Activated CD4-positive, alpha-beta T cell treated with anti-CD3 and anti-CD28 coated beads, Interleukin-2, amount 10 ng/mL, durations not matched to agents 7 days and 5 days (primary cell): ENCODE results near the gene UBN1. TPM values are rescaled to one million over a fixed set of nuclear protein-coding genes. Genes with fewer than 3 reads are reported as not detected.

Source experiments
- CTCF ChIA-PET: fragments of 350-600 bp; sonication (Branson Sonifier 250); formaldehyde crosslinking; loops from one replicate; lab custom pipeline; 2021; ENCODE audit warnings: antibody characterized with exemption; lab: Charles Lee
- POLR2A ChIA-PET: fragments of 350-600 bp; sonication (Branson Sonifier 250); formaldehyde crosslinking; loops from one replicate; lab custom pipeline; 2021; ENCODE audit warnings: antibody characterized with exemption; lab: Charles Lee
- DNase-seq: peaks from one replicate; pipeline ENCODE4 v3.0.0-alpha.2; 2020
- H3K27ac Mint-ChIP-seq: one replicate; pipeline ENCODE4 v1.8.0; 2021; ENCODE audit warnings: mild to moderate bottlenecking, moderate library complexity, mixed read lengths
- H3K27me3 Mint-ChIP-seq: one replicate; pipeline ENCODE4 v1.8.0; 2021; ENCODE audit warnings: mixed read lengths
- H3K36me3 Mint-ChIP-seq: one replicate; pipeline ENCODE4 v1.8.0; 2021; ENCODE audit warnings: low read depth, mixed read lengths
- H3K4me1 Mint-ChIP-seq: one replicate; pipeline ENCODE4 v1.8.0; 2021; ENCODE audit warnings: mixed read lengths
- H3K4me3 Mint-ChIP-seq: one replicate; pipeline ENCODE4 v1.8.0; 2021; ENCODE audit warnings: mild to moderate bottlenecking, moderate library complexity, mixed read lengths
- H3K9me3 Mint-ChIP-seq: one replicate; pipeline ENCODE4 v1.8.0; 2021; ENCODE audit warnings: mixed read lengths
- total RNA-seq, 2 experiments: library from RNA; stranded (reverse); gene quantifications; one replicate each; pipeline ENCODE4 v1.2.3, GENCODE V29; 2021

The UBN1 gene
- total RNA-seq, 2 experiments from 2014 or later = 38.2 to 38.3 TPM

GRCh38 chr16:4805231-4805630, 42.0 kb upstream of the UBN1 start:
- CTCF ChIA-PET = no interaction called here

GRCh38 chr16:4806280-4806679, 41.0 kb upstream of the UBN1 start:
- Mint-ChIP-seq H3K4me3 (no peak overlapping the region), H3K27me3 (no peaks in the 10 kb centered on the region), H3K9me3 (no peaks in the 10 kb centered on the region), H3K36me3 (peaks cover 22% of the 10 kb centered on the region), H3K27ac (no peak overlapping the region), H3K4me1 (peaks cover 15% of the 10 kb centered on the region)
- DNase-seq = no peak
- ChIA-PET CTCF (interaction anchor here (0.6 kb wide), 2 partner anchors 122 to 139 kb away, joined by 3 to 4 read pairs; no protein-coding TSS in a partner anchor), POLR2A (no interaction called here)

More at GRCh38 chr16:4805231-4805630, 42.0 kb upstream of the UBN1 start:
- no peak for DNase-seq
- no peaks in the 10 kb centered on the region for H3K27me3 Mint-ChIP-seq
- H3K4me3 Mint-ChIP-seq = no peak overlapping the region
- POLR2A ChIA-PET = no interaction called here
- H3K27ac Mint-ChIP-seq = no peak overlapping the region
- peaks cover 19% of the 10 kb centered on the region for H3K36me3 Mint-ChIP-seq
- H3K4me1 Mint-ChIP-seq = peaks cover 23% of the 10 kb centered on the region
- no peaks in the 10 kb centered on the region for H3K9me3 Mint-ChIP-seq

GRCh38 chr16:4811242-4811641, 36.0 kb upstream of the UBN1 start:
- CTCF ChIA-PET = interaction anchor here (0.6 to 1.5 kb wide), 2 partner anchors 9 to 67 kb away, joined by 3 read pairs; partner anchors contain the start of gene ROGDI

GRCh38 chr16:4811773-4812172, 35.5 kb upstream of the UBN1 start:
- Mint-ChIP-seq H3K4me3 (no peak overlapping the region), H3K27me3 (no peaks in the 10 kb centered on the region), H3K27ac (no peak overlapping the region), H3K4me1 (peaks cover 2% of the 10 kb centered on the region), H3K9me3 (no peaks in the 10 kb centered on the region), H3K36me3 (peaks cover 44% of the 10 kb centered on the region)
- DNase-seq = no peak
- CTCF ChIA-PET = interaction anchor here (0.6 to 1.5 kb wide), 2 partner anchors 9 to 66 kb away, joined by 3 read pairs; partner anchors contain the start of gene ROGDI
- POLR2A ChIA-PET = interaction anchor here (0.6 kb wide), 1 partner anchor 13 kb away, joined by 3 read pairs; no protein-coding TSS in a partner anchor

More at GRCh38 chr16:4811242-4811641, 36.0 kb upstream of the UBN1 start:
- H3K36me3 Mint-ChIP-seq = peaks cover 42% of the 10 kb centered on the region
- H3K4me1 Mint-ChIP-seq = peaks cover 2% of the 10 kb centered on the region
- POLR2A ChIA-PET = no interaction called here
- H3K9me3 Mint-ChIP-seq = no peaks in the 10 kb centered on the region
- H3K27ac Mint-ChIP-seq = no peak overlapping the region
- no peaks in the 10 kb centered on the region for H3K27me3 Mint-ChIP-seq
- no peak for DNase-seq
- no peak overlapping the region for H3K4me3 Mint-ChIP-seq

- H3K36me3 Mint-ChIP-seq = peaks cover 47% of the 10 kb centered on the region
- H3K4me1 Mint-ChIP-seq = peaks cover 2% of the 10 kb centered on the region
- CTCF ChIA-PET = interaction anchor here (0.6 to 0.9 kb wide), 2 partner anchors 163 to 172 kb away, joined by 3 read pairs; no protein-coding TSS in a partner anchor
- no peak overlapping the region for H3K4me3 Mint-ChIP-seq
- POLR2A ChIA-PET = no interaction called here
- DNase-seq = no peak
- H3K27ac Mint-ChIP-seq = no peak overlapping the region
- H3K27me3 Mint-ChIP-seq = no peaks in the 10 kb centered on the region
- no peaks in the 10 kb centered on the region for H3K9me3 Mint-ChIP-seq
Measured at GRCh38 chr16:4813251-4814003, 33.9 kb upstream of the UBN1 start.

- ChIA-PET CTCF (interaction anchor here (0.6 to 0.9 kb wide), 2 partner anchors 163 to 173 kb away, joined by 3 read pairs; no protein-coding TSS in a partner anchor), POLR2A (no interaction called here)
- Mint-ChIP-seq H3K4me1 (peaks cover 2% of the 10 kb centered on the region), H3K4me3 (no peak overlapping the region), H3K27ac (no peak overlapping the region), H3K36me3 (peaks cover 48% of the 10 kb centered on the region), H3K27me3 (no peaks in the 10 kb centered on the region), H3K9me3 (no peaks in the 10 kb centered on the region)
- DNase-seq = no peak
Measured at GRCh38 chr16:4814046-4814445, 33.2 kb upstream of the UBN1 start.

- Mint-ChIP-seq H3K27me3 (no peaks in the 10 kb centered on the region), H3K27ac (no peak overlapping the region), H3K36me3 (peaks cover 48% of the 10 kb centered on the region), H3K4me1 (peaks cover 2% of the 10 kb centered on the region), H3K9me3 (no peaks in the 10 kb centered on the region), H3K4me3 (no peak overlapping the region)
- CTCF ChIA-PET = interaction anchor here (0.6 kb wide), 1 partner anchor 367 kb away, joined by 3 read pairs; no protein-coding TSS in a partner anchor
- DNase-seq = no peak
- POLR2A ChIA-PET = interaction anchor here (0.7 kb wide), 1 partner anchor 1576 kb away, joined by 5 read pairs; no protein-coding TSS in a partner anchor
Measured at GRCh38 chr16:4814542-4815173, 32.6 kb upstream of the UBN1 start.

- POLR2A ChIA-PET = no interaction called here
- H3K4me1 Mint-ChIP-seq = no peaks in the 10 kb centered on the region
- no peak overlapping the region for H3K4me3 Mint-ChIP-seq
- no peak overlapping the region for H3K27ac Mint-ChIP-seq
- peaks cover 49% of the 10 kb centered on the region for H3K36me3 Mint-ChIP-seq
- CTCF ChIA-PET = interaction anchor here (1.6 kb wide), 1 partner anchor 12 kb away, joined by 7 read pairs; no protein-coding TSS in a partner anchor
- H3K9me3 Mint-ChIP-seq = no peaks in the 10 kb centered on the region
- H3K27me3 Mint-ChIP-seq = no peaks in the 10 kb centered on the region
- DNase-seq = no peak
Measured at GRCh38 chr16:4820652-4821051, 26.6 kb upstream of the UBN1 start.

GRCh38 chr16:4825196-4825595, 22.1 kb upstream of the UBN1 start:
- H3K36me3 Mint-ChIP-seq = peaks cover 50% of the 10 kb centered on the region
- no peak overlapping the region for H3K4me3 Mint-ChIP-seq
- CTCF ChIA-PET = interaction anchor here (0.7 kb wide), 1 partner anchor 9 kb away, joined by 3 read pairs; no protein-coding TSS in a partner anchor

GRCh38 chr16:4826526-4826925, 20.8 kb upstream of the UBN1 start:
- POLR2A ChIA-PET = no interaction called here
- CTCF ChIA-PET = no interaction called here
- no peaks in the 10 kb centered on the region for H3K27me3 Mint-ChIP-seq

More at GRCh38 chr16:4825196-4825595, 22.1 kb upstream of the UBN1 start:
- Mint-ChIP-seq H3K27me3 (no peaks in the 10 kb centered on the region), H3K27ac (no peak overlapping the region), H3K4me1 (no peaks in the 10 kb centered on the region), H3K9me3 (no peaks in the 10 kb centered on the region)
- POLR2A ChIA-PET = no interaction called here
- no peak for DNase-seq

GRCh38 chr16:4826980-4827379, 20.3 kb upstream of the UBN1 start:
- Mint-ChIP-seq H3K9me3 (no peaks in the 10 kb centered on the region), H3K27me3 (no peaks in the 10 kb centered on the region), H3K27ac (no peak overlapping the region), H3K4me3 (no peak overlapping the region), H3K36me3 (peaks cover 52% of the 10 kb centered on the region), H3K4me1 (no peaks in the 10 kb centered on the region)
- no peak for DNase-seq
- CTCF ChIA-PET = no interaction called here
- POLR2A ChIA-PET = no interaction called here

More at GRCh38 chr16:4826526-4826925, 20.8 kb upstream of the UBN1 start:
- Mint-ChIP-seq H3K4me1 (no peaks in the 10 kb centered on the region), H3K4me3 (no peak overlapping the region), H3K27ac (no peak overlapping the region), H3K9me3 (no peaks in the 10 kb centered on the region), H3K36me3 (peaks cover 51% of the 10 kb centered on the region)
- no peak for DNase-seq

- CTCF ChIA-PET = no interaction called here
- no peak for DNase-seq
- Mint-ChIP-seq H3K9me3 (no peaks in the 10 kb centered on the region), H3K4me3 (no peak overlapping the region), H3K27ac (no peak overlapping the region), H3K27me3 (no peaks in the 10 kb centered on the region), H3K4me1 (peaks cover 3% of the 10 kb centered on the region), H3K36me3 (peaks cover 56% of the 10 kb centered on the region)
- POLR2A ChIA-PET = no interaction called here
Measured at GRCh38 chr16:4828567-4829321, 18.5 kb upstream of the UBN1 start.
